Measurements from ENCODE around the gene TMEM127.

DNA sequence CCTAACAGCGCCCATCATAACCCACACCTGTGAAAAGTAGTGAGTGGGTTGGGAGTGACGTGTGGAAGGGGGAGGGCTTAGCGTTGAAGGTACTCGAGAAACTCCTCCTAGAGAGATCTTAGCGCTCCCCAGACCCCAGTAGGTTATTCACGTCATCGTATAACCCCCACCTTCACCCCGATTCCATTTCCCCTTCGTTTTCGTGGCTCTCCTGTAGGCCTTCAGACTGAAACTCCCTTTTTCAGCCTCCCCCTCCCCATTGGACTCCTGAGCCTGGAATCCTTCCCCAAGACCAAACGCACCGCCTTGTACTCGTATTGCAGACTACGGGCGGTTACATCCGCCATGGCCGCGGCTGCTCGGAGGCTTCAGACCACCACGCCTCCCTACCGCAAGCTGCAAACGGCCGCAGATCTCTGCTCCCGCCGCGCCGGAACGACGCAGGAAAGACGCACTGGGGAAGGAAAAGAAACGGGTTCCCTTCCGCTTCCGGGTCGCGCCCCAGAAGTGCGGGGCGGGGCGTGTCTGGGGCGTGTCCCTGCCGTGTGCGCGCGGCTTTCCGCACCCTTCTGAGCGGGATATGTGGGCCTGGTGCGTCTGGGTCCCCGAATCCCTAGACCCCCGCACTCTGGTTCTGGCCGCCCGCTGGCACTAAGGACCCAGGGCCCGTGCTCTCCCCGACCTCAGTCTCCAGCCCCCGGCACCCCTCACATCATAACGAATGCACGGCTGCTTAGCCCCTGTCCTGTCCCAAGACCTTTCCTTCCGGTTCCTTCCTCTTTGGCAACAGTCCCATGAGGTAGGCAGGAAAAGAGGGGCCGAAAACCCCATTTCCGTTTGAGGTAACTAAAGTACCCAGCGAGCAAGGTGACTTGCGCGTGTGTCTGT, 39.5 kb upstream of the TMEM127 start, which contains the start of gene SNRNP200:
- peak; percentile 67 to 75 for TF ChIP-seq POLR2A (IDR thresholded peaks at IDR 0.05)
- TF ChIP-seq, protein P1, sequence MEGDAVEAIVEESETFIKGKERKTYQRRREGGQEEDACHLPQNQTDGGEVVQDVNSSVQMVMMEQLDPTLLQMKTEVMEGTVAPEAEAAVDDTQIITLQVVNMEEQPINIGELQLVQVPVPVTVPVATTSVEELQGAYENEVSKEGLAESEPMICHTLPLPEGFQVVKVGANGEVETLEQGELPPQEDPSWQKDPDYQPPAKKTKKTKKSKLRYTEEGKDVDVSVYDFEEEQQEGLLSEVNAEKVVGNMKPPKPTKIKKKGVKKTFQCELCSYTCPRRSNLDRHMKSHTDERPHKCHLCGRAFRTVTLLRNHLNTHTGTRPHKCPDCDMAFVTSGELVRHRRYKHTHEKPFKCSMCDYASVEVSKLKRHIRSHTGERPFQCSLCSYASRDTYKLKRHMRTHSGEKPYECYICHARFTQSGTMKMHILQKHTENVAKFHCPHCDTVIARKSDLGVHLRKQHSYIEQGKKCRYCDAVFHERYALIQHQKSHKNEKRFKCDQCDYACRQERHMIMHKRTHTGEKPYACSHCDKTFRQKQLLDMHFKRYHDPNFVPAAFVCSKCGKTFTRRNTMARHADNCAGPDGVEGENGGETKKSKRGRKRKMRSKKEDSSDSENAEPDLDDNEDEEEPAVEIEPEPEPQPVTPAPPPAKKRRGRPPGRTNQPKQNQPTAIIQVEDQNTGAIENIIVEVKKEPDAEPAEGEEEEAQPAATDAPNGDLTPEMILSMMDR (IDR thresholded peaks at IDR 0.05) = no peak
